Naive thymus-derived CD4-positive, alpha-beta T cell (primary cell): ENCODE measurements around the gene POPDC2. TPM values are rescaled to one million over a fixed set of nuclear protein-coding genes. Genes with fewer than 3 reads are reported as not detected.
A peak's percentile ranks its signal among the peaks of the same experiment; 100 is the strongest.

Experiments used
- ATAC-seq: fragments of 150-1000 bp; cut with Tn5 transposase; 2 replicates; pipeline ENCODE4 v1.10.0; 2021; ENCODE audit warnings: mild to moderate bottlenecking, moderate library complexity
- CTCF ChIA-PET: fragments of 350-600 bp; sonication (Branson Sonifier 250); formaldehyde crosslinking; loops from one replicate; lab custom pipeline; 2021; ENCODE audit warnings: antibody characterized with exemption; lab: Charles Lee
- POLR2A ChIA-PET: fragments of 350-600 bp; sonication (Branson Sonifier 250); formaldehyde crosslinking; loops from one replicate; lab custom pipeline; 2021; ENCODE audit warnings: antibody characterized with exemption, inconsistent platforms; lab: Charles Lee
- DNase-seq, 9 donors: peaks; one replicate each; pipeline versions ENCODE4 v3.0.0 to v3.0.0-alpha.2; 2020 to 2022; ENCODE audit warnings: mixed read lengths in 1 of 9
- H3K27ac ChIP-seq: one replicate; pipeline ENCODE4 v1.7.0; 2013; ENCODE audit warnings: mild to moderate bottlenecking, low read depth, low read length, moderate library complexity
- H3K27me3 ChIP-seq, 2 donors: one replicate each; pipeline ENCODE4 v1.7.0; 2013; ENCODE audit warnings: low read length in 2 of 2, mild to moderate bottlenecking in 2 of 2, moderate library complexity in 2 of 2; ENCODE audit not compliant: control insufficient read depth in 2 of 2, insufficient read depth in 2 of 2
- H3K36me3 ChIP-seq, 3 experiments: 1 replicate in 2 of 3; 2 replicates in 1 of 3; pipeline ENCODE4 v1.7.0; 2013; ENCODE audit warnings: low read length in 3 of 3, mild to moderate bottlenecking in 3 of 3, moderate library complexity in 1 of 3; ENCODE audit not compliant: insufficient read depth in 3 of 3, control insufficient read depth in 2 of 3
- H3K4me1 ChIP-seq, 2 donors: one replicate each; pipeline ENCODE4 v1.7.0; 2013; ENCODE audit warnings: low read length in 2 of 2, mild to moderate bottlenecking in 2 of 2, moderate library complexity in 1 of 2; ENCODE audit not compliant: control insufficient read depth in 2 of 2, insufficient read depth in 2 of 2
- H3K4me3 ChIP-seq: 2 replicates; pipeline ENCODE4 v1.7.0; 2013; ENCODE audit warnings: mild to moderate bottlenecking, low read length
- H3K9me3 ChIP-seq, 3 experiments: 1 replicate in 2 of 3; 2 replicates in 1 of 3; pipeline ENCODE4 v1.7.0; 2013; ENCODE audit warnings: low read length in 3 of 3; ENCODE audit not compliant: control insufficient read depth in 2 of 3
- H3K27ac Mint-ChIP-seq, 9 donors: one replicate each; pipeline ENCODE4 v1.8.0; 2020 to 2022; ENCODE audit warnings: mixed read lengths in 9 of 9, mild to moderate bottlenecking in 8 of 9, moderate library complexity in 5 of 9, inconsistent platforms in 2 of 9
- H3K27me3 Mint-ChIP-seq, 5 donors: one replicate each; pipeline ENCODE4 v1.8.0; 2021 to 2022; ENCODE audit warnings: mixed read lengths in 5 of 5, mild to moderate bottlenecking in 1 of 5
- H3K36me3 Mint-ChIP-seq, 5 donors: one replicate each; pipeline ENCODE4 v1.8.0; 2020 to 2022; ENCODE audit warnings: mixed read lengths in 5 of 5, mild to moderate bottlenecking in 3 of 5, inconsistent platforms in 1 of 5
- H3K4me1 Mint-ChIP-seq, 7 donors: one replicate each; pipeline ENCODE4 v1.8.0; 2020 to 2022; ENCODE audit warnings: mixed read lengths in 7 of 7, mild to moderate bottlenecking in 3 of 7, inconsistent platforms in 1 of 7
- H3K4me3 Mint-ChIP-seq, 10 donors: one replicate each; pipeline ENCODE4 v1.8.0; 2020 to 2022; ENCODE audit warnings: mild to moderate bottlenecking in 10 of 10, mixed read lengths in 10 of 10, moderate library complexity in 6 of 10, inconsistent platforms in 2 of 10
- H3K9me3 Mint-ChIP-seq, 11 donors: one replicate each; pipeline ENCODE4 v1.8.0; 2020 to 2022; ENCODE audit warnings: mixed read lengths in 11 of 11, mild to moderate bottlenecking in 4 of 11, inconsistent platforms in 1 of 11, moderate library complexity in 1 of 11
- intact Hi-C, 2 donors: fragments of 100-400 bp; cut with micrococcal nuclease; formaldehyde crosslinking; loops; one replicate each; pipeline ENCODE4 v1.15.1; 2023
- polyA plus RNA-seq, 2 donors: library from polyadenylated mRNA; unstranded; fragments of 300-500 nt; fragmentation: Illumina TruSeq; gene quantifications; one replicate each; pipeline ENCODE4 v1.2.3, GENCODE V29; 2021
- total RNA-seq, 6 experiments: library from RNA in 5 of 6; stranded (reverse) in 5 of 6; gene quantifications; 1 replicate in 5 of 6; 2 replicates in 1 of 6; pipeline ENCODE4 v1.2.3 and lab custom pipeline; 2021 to 2026

Gene POPDC2
- total and polyA plus RNA-seq, 7 experiments from 2014 or later: 2.0 to 6.0 (median 4.3) TPM

DNA sequence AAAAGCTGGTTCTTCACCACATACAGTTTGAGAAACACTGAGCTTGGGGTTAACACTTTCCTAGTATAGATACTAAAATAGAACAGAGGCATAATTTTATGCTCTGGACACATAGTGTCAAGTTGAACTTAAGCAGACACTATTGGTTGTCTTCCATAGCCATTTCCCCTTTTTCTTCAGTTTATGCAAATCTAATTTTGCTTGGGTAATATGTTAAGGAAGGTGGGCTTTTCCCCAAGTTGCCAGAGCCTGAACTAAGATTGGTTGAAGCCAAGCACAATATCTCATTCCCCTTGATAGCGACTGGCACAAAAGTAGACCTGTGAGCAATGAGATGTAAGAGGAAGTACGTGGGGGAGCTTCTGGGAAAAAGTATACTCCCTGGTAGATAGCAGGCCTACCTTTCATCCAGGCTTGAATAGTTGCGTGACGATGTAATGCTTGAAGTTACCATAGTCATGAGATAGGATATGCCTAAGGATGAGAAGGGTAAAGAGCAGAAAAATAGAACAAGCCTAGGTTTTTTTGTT lies 4.5 kb upstream of the POPDC2 start:
- peak; percentile 24 for ATAC-seq
- no peak overlapping the region for H3K4me3 Mint-ChIP-seq
- Histone ChIP-seq H3K27ac (no peak overlapping the region), H3K4me3 (no peak overlapping the region), H3K9me3 (no peaks in the 10 kb centered on the region), H3K27me3 (no peaks in the 10 kb centered on the region), H3K4me1 (no peaks in the 10 kb centered on the region), H3K36me3 (peaks cover 0 to 4% (median under 1%) of the 10 kb centered on the region in 3 experiments)
- intact Hi-C loops: no loop called here
- ChIA-PET CTCF (interaction anchor here (0.6 kb wide), 1 partner anchor 9 kb away, joined by 4 read pairs; no protein-coding TSS in a partner anchor), POLR2A (no interaction called here)
- peaks cover 0 to 9% (median 5%) of the 10 kb centered on the region in 7 donors for H3K4me1 Mint-ChIP-seq
- H3K27me3 Mint-ChIP-seq: no peaks in the 10 kb centered on the region
- H3K9me3 Mint-ChIP-seq: no peaks in the 10 kb centered on the region
- no peak for DNase-seq
- H3K36me3 Mint-ChIP-seq: peaks cover 0 to 14% (median under 1%) of the 10 kb centered on the region in 5 donors
- H3K27ac Mint-ChIP-seq: peak overlapping the region in 3 of 9 donors; percentile 21 to 46 (median 42)

- intact Hi-C loops: no loop called here
- ATAC-seq (no peak), DNase-seq (no peak)
- ChIA-PET POLR2A (interaction anchor here (0.7 to 0.9 kb wide), 2 partner anchors 13 to 744 kb away, joined by 3 read pairs; partner anchors contain the start of gene COX17), CTCF (interaction anchor here (0.6 kb wide), 1 partner anchor 10 kb away, joined by 4 read pairs; no protein-coding TSS in a partner anchor)
- Histone ChIP-seq H3K36me3 (peaks cover 0 to 5% (median 0%) of the 10 kb centered on the region in 3 experiments), H3K27me3 (no peaks in the 10 kb centered on the region), H3K27ac (no peak overlapping the region), H3K9me3 (no peaks in the 10 kb centered on the region), H3K4me1 (no peaks in the 10 kb centered on the region), H3K4me3 (no peak overlapping the region)
- Mint-ChIP-seq H3K9me3 (no peaks in the 10 kb centered on the region), H3K27ac (peak overlapping the region in 1 of 9 donors; percentile 42), H3K36me3 (peaks cover 0 to 15% (median 6%) of the 10 kb centered on the region in 5 donors), H3K4me3 (no peak overlapping the region), H3K27me3 (no peaks in the 10 kb centered on the region), H3K4me1 (peaks cover 0 to 8% (median 5%) of the 10 kb centered on the region in 7 donors)
Observed at GRCh38 chr3:119664370-119664769, 4.0 kb upstream of the POPDC2 start.

GRCh38 chr3:119663885-119664284 lies 3.5 kb upstream of the POPDC2 start:
- CTCF ChIA-PET: no interaction called here
- peaks cover 0 to 16% (median 8%) of the 10 kb centered on the region in 5 donors for H3K36me3 Mint-ChIP-seq
- peak overlapping the region in 3 of 9 donors; percentile 9 to 23 (median 19) for H3K27ac Mint-ChIP-seq
- POLR2A ChIA-PET: interaction anchor here (0.7 to 0.9 kb wide), 2 partner anchors 14 to 744 kb away, joined by 3 read pairs; partner anchors contain the start of gene COX17
- Histone ChIP-seq H3K4me3 (no peak overlapping the region), H3K4me1 (no peaks in the 10 kb centered on the region), H3K9me3 (no peaks in the 10 kb centered on the region), H3K27ac (no peak overlapping the region), H3K27me3 (no peaks in the 10 kb centered on the region), H3K36me3 (peaks cover 0 to 7% (median 0%) of the 10 kb centered on the region in 3 experiments)
- H3K27me3 Mint-ChIP-seq: no peaks in the 10 kb centered on the region
- peaks cover 0 to 8% (median 5%) of the 10 kb centered on the region in 7 donors for H3K4me1 Mint-ChIP-seq
- intact Hi-C loops: no loop called here
- ATAC-seq (no peak), DNase-seq (no peak)
- no peak overlapping the region for H3K4me3 Mint-ChIP-seq
- H3K9me3 Mint-ChIP-seq: no peaks in the 10 kb centered on the region

GRCh38 chr3:119662604-119663373 lies 2.4 kb upstream of the POPDC2 start:
- CTCF ChIA-PET: no interaction called here
- no peak overlapping the region for H3K27ac ChIP-seq
- Mint-ChIP-seq H3K4me1 (peaks cover 0 to 13% (median 5%) of the 10 kb centered on the region in 7 donors), H3K4me3 (no peak overlapping the region), H3K27ac (peak overlapping the region in 4 of 9 donors; percentile 17 to 68 (median 41)), H3K36me3 (peaks cover 0 to 18% (median 13%) of the 10 kb centered on the region in 5 donors), H3K9me3 (no peaks in the 10 kb centered on the region), H3K27me3 (no peaks in the 10 kb centered on the region)
- DNase-seq: no peak
- intact Hi-C loops: no loop called here
- no peaks in the 10 kb centered on the region for H3K9me3 ChIP-seq
- H3K4me1 ChIP-seq: no peaks in the 10 kb centered on the region
- POLR2A ChIA-PET: interaction anchor here (0.6 kb wide), 1 partner anchor 308 kb away, joined by 3 read pairs; no protein-coding TSS in a partner anchor
- H3K27me3 ChIP-seq: no peaks in the 10 kb centered on the region
- H3K4me3 ChIP-seq: no peak overlapping the region
- no peak for ATAC-seq
- H3K36me3 ChIP-seq: peaks cover 0 to 3% (median 0%) of the 10 kb centered on the region in 3 experiments

DNA sequence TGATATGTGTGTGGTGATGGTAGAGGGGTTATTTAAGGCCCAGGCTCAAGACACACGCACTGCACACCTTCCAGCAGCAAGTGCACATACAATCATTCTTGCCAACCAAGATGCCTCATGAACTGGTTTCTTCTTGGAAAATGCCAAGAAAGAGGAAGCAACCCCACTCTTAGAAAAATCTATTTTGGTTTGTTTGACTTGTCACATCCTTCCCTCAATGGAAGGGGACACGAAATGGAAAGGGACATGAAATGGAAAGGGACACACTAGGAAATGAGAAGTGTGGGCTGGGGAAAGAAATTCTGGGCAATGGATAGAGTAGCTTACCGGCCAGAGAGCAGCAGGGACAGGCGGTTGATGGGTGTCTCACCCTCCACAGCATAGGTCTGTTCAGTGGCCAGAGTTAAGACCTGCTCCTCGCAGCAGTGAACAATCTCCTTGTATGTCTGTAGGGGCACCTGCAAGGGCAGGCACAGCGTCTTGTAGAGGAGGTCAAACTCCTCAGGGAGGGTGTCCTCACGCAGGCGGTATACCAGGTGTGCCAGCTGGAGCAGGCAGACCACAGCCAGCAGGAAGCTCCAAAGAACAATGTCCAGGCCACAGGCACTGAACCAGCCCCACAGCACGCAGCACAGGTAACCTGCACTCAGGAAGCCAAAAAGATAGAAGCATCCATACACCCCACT lies 640 bp downstream of the POPDC2 start:
- ChIA-PET CTCF (no interaction called here), POLR2A (no interaction called here)
- Mint-ChIP-seq H3K4me1 (peaks cover 0 to 12% (median 5%) of the 10 kb centered on the region in 7 donors), H3K27me3 (no peaks in the 10 kb centered on the region), H3K27ac (no peak overlapping the region), H3K4me3 (no peak overlapping the region), H3K36me3 (peaks cover 2 to 21% (median 4%) of the 10 kb centered on the region in 5 donors), H3K9me3 (no peaks in the 10 kb centered on the region)
- DNase-seq: no peak
- H3K27ac ChIP-seq: no peak overlapping the region
- intact Hi-C loops: no loop called here
- H3K27me3 ChIP-seq: no peaks in the 10 kb centered on the region
- H3K9me3 ChIP-seq: no peaks in the 10 kb centered on the region
- no peak for ATAC-seq
- H3K36me3 ChIP-seq: peaks cover 0 to 3% (median 0%) of the 10 kb centered on the region in 3 experiments
- H3K4me1 ChIP-seq: no peaks in the 10 kb centered on the region
- no peak overlapping the region for H3K4me3 ChIP-seq

DNA sequence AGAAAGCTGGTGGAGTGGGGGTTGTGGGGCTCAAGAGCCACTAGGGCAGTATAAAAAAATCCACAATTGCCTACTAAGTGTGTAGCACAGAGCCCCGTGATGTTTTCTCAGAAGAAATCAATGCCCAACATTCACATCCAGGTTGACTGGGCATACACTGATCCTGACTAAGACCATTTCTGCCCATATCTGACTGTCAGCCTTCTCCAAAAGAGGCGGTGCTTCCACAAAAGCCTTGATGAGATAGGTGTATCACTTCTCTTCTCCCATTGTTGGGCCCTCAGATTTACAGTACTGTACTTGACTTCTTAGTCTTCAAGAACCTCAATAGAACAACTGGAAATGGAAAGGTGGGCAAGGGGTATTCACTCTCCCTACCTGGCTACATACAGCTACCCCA lies 1.4 kb downstream of the POPDC2 start:
- Mint-ChIP-seq H3K9me3 (no peaks in the 10 kb centered on the region), H3K36me3 (peaks cover 2 to 24% (median 5%) of the 10 kb centered on the region in 5 donors), H3K27ac (no peak overlapping the region), H3K4me1 (peaks cover 0 to 11% (median 5%) of the 10 kb centered on the region in 7 donors), H3K4me3 (no peak overlapping the region), H3K27me3 (no peaks in the 10 kb centered on the region)
- intact Hi-C loops: no loop called here
- ATAC-seq (no peak), DNase-seq (no peak)
- POLR2A ChIA-PET: no interaction called here
- H3K27ac ChIP-seq: no peak overlapping the region
- no peaks in the 10 kb centered on the region for H3K4me1 ChIP-seq
- CTCF ChIA-PET: no interaction called here
- H3K27me3 ChIP-seq: no peaks in the 10 kb centered on the region
- no peak overlapping the region for H3K4me3 ChIP-seq
- H3K9me3 ChIP-seq: no peaks in the 10 kb centered on the region
- peaks cover 0 to 3% (median 0%) of the 10 kb centered on the region in 3 experiments for H3K36me3 ChIP-seq
